HG02759 (cell line): ENCODE measurements around the gene ZBP1.
A peak's percentile ranks its signal among the peaks of the same experiment; 100 is the strongest.

Experiments used
- ATAC-seq: cut with Tn5 transposase; IDR thresholded peaks from one replicate; pipeline ENCODE4 v1.9.1; 2021; ENCODE audit warnings: mild to moderate bottlenecking, moderate library complexity; ENCODE audit not compliant: unreplicated experiment

The ZBP1 gene, protein sequence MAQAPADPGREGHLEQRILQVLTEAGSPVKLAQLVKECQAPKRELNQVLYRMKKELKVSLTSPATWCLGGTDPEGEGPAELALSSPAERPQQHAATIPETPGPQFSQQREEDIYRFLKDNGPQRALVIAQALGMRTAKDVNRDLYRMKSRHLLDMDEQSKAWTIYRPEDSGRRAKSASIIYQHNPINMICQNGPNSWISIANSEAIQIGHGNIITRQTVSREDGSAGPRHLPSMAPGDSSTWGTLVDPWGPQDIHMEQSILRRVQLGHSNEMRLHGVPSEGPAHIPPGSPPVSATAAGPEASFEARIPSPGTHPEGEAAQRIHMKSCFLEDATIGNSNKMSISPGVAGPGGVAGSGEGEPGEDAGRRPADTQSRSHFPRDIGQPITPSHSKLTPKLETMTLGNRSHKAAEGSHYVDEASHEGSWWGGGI

GRCh38 chr20:57620274-57620990 lies at the start of gene ZBP1:
Gene ZBP1, minus strand, starts transcription at chr20:57620426. Its CDS starts 131 bp downstream, at chr20:57620295.
- ATAC-seq, result peak; percentile 57

- ATAC-seq, result no peak
Observed at GRCh38 chr20:57669632-57670031, 49.4 kb upstream of the ZBP1 start.

GRCh38 chr20:57667924-57668782 lies 47.9 kb upstream of the ZBP1 start:
- no peak for ATAC-seq

- ATAC-seq, result no peak
Observed at GRCh38 chr20:57667388-57667787, 47.2 kb upstream of the ZBP1 start.

- ATAC-seq, result no peak
Observed at GRCh38 chr20:57666834-57667157, 46.6 kb upstream of the ZBP1 start.

- ATAC-seq, result no peak
Observed at GRCh38 chr20:57666106-57666833, 46.0 kb upstream of the ZBP1 start.

- ATAC-seq, result no peak
Observed at GRCh38 chr20:57665589-57665971, 45.4 kb upstream of the ZBP1 start.

GRCh38 chr20:57664924-57665588 lies 44.8 kb upstream of the ZBP1 start:
- ATAC-seq, result no peak

DNA sequence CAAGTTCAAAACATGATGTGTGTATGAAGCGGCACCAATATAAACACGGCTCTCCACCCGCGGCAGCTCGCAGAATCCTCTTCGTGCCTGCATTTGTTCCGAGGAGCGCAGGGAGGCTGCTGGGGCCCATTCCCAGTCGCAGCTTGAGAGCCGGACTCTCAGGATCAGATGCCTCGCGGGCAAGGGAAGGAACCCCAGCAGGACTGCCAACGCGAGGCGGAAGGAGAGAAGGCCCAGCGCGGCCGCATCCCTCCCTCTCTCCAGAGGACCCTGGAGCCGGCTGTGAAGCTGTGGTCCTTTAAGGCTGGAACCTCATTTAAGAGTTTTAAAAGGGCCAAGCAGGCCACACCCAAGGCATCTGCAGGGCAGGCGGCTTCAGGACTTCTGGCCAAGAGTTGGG lies 44.2 kb upstream of the ZBP1 start:
- ATAC-seq, result no peak

- no peak for ATAC-seq
Observed at GRCh38 chr20:57663681-57664451, 43.6 kb upstream of the ZBP1 start.

GRCh38 chr20:57663241-57663640 lies 43.0 kb upstream of the ZBP1 start:
- no peak for ATAC-seq

GRCh38 chr20:57662456-57663240 lies 42.4 kb upstream of the ZBP1 start:
- no peak for ATAC-seq

GRCh38 chr20:57661746-57662455 lies 41.7 kb upstream of the ZBP1 start:
- ATAC-seq, result no peak

DNA sequence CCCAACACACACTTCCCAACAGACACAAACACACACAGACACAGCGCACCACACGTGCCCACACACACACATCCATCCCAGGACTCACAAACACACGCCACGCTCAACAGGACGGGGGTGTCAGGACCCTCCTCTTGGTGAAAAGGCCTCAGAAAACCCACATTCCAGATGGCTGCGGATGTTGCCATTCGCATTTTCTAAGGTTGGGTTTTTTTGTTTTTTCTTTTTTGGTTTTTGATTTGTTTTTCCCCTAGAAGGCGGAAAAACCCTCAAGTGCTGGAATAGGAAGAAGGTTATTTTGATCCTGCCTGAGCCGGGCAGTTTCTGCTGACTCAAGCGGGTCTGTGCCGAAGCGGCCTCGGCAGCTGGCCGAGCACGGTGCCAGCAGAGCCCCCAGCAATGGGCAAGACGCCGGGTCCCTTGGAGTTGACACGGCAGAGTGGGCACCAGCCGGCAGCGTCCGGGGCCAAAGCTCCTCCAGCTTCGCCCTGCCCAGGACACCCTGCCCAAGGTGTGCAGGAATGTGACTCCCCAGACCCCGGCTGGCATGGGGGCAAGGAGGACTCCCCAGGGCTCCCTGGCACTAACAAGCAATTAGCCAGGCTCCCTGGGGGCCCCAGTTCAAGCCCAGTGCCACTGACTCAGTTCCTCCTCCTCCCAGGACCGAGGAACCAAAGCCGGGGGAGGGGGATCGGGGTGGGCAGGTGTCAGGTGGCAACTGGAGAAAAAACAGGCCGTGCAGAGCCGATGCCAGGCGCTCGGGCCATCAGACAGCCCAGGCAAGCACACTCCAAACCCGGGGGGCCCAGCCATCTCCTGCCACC lies 40.9 kb upstream of the ZBP1 start:
- ATAC-seq, result no peak

GRCh38 chr20:57660181-57660921 lies 40.1 kb upstream of the ZBP1 start:
- ATAC-seq, result no peak

GRCh38 chr20:57659517-57660180 lies 39.4 kb upstream of the ZBP1 start:
- no peak for ATAC-seq
